Astrocyte of the spinal cord (primary cell): ENCODE measurements around the gene INHBB.

Experiments
- DNase-seq: peaks from one replicate; pipeline ENCODE4 v3.0.0; 2011; ENCODE audit warnings: low read depth, low spot score
- H3K4me3 ChIP-seq: 2 replicates; pipeline ENCODE4 v1.5.1; 2011; ENCODE audit warnings: low read depth, mild to moderate bottlenecking, low read length, moderate library complexity
- in situ Hi-C: cut with HindIII; loops from 2 replicates; pipeline ENCODE4 v1.10.0; 2017; ENCODE audit warnings: low sequenced_read_pairs
- TF ChIP-seq, protein P1 (sequence below): IDR thresholded peaks from 2 replicates; pipeline ENCODE4 v1.5.1; 2012; ENCODE audit warnings: low read depth, mild to moderate bottlenecking, low read length, inconsistent platforms

Gene INHBB

DNA sequence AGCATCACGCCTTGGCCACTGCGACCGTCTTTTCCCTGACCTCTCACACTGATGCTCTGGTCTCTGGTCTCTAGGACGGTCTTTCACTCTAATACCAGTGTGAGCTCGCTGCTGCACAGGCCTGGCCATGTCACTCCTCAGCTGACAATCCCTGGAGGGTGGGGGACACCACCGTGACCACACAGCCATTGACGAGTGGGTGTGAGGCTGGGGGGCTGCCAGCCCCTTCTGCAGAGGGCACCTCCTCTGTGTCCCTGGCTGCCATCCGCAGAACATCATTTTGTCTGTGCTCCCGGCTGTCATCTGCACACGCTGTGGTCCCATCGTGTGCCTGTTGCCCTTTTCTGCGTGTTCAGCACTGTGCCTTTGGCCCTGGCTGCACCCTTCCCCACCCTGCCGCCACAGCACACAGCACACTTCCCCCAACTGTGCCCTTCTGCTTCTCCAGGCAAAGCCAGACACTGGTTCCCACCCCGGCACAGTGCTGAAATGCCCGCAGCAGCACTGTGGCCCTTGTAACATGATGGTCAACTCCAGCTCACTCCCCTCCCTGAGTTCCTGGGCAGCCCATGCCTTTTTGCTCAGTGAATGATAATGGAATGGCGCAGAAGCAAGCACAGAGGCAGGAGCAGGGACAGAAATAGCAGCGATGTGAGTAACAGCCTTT lies 30.4 kb upstream of the INHBB start:
- H3K4me3 ChIP-seq, result no peak overlapping the region
- DNase-seq, result no peak
- TF ChIP-seq, protein P1, sequence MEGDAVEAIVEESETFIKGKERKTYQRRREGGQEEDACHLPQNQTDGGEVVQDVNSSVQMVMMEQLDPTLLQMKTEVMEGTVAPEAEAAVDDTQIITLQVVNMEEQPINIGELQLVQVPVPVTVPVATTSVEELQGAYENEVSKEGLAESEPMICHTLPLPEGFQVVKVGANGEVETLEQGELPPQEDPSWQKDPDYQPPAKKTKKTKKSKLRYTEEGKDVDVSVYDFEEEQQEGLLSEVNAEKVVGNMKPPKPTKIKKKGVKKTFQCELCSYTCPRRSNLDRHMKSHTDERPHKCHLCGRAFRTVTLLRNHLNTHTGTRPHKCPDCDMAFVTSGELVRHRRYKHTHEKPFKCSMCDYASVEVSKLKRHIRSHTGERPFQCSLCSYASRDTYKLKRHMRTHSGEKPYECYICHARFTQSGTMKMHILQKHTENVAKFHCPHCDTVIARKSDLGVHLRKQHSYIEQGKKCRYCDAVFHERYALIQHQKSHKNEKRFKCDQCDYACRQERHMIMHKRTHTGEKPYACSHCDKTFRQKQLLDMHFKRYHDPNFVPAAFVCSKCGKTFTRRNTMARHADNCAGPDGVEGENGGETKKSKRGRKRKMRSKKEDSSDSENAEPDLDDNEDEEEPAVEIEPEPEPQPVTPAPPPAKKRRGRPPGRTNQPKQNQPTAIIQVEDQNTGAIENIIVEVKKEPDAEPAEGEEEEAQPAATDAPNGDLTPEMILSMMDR, result no peak
- in situ Hi-C loops, result no loop called here

DNA sequence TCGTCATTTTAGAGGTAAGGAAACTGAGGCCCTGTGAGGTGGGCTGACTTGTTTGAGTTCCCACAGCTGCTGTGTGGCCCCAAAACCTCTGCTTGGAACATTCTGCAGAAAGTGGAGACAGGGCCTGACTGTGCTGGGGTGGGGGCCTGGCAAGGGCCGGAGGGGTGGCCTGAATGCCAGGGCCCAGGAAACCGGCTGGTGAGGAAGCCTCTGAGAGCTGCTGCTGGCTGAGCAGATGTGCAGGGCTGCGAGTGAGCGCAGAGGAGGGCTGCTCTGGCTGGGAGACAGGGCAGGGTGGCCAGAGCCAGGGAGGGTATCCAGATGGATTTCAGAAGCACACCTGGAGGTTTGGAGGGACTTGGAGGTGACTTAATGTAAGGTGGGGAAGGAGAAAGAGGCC lies 29.9 kb upstream of the INHBB start:
- DNase-seq, result no peak
- no peak overlapping the region for H3K4me3 ChIP-seq
- TF ChIP-seq, protein P1, result no peak
- in situ Hi-C loops, result no loop called here

DNA sequence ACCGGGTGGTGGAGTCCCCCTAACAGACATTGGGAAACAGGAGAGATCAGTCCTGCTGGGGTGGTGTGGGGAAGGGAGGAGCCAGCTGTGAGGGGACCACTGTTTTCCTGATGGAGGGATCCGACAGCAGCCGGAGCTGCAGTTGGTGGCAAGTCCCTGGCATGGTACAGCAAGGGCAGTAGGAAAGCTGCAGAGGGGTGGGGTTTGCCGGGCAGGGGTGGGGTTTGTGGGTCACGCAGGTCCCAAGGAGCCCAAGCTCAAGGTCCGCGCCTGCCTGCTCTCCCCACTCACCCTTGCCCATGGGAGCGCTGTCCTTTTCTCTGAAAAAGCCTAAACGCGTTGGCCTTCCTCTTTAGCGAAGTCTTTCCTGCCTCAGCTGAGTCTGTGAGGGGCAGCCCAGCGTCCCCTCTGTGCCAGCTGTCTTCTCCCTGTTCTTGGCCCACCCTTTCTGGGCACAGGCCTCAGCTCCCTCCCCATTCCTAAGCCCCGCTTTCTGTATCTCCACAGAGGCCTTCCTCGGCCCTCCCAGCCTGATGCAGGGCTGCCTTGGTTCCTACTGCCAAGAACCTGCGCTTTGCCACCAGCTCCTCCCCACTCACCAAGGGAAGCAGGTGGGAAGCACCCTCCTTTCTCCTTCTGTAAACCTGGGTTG lies 29.3 kb upstream of the INHBB start:
- TF ChIP-seq, protein P1, result no peak
- no peak overlapping the region for H3K4me3 ChIP-seq
- in situ Hi-C loops, result no loop called here
- DNase-seq, result no peak

DNA sequence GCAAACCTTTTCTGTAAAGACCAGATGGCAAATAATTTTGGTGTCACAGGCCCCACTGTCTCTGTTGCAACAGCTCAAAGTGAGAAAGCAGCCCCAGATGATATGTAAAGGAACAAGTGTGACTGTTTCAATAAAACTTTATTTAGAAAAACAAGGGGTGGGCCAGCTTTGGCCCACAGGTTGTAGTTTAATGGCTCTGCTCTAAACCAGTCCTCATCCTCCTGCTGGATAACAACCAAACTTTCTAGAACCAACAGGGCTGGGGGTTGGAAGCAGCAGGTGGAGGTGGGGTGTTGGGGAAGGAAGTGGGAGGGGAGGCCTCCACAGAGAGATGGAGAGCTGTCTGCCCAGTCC lies 28.8 kb upstream of the INHBB start:
- no peak overlapping the region for H3K4me3 ChIP-seq
- in situ Hi-C loops, result no loop called here
- TF ChIP-seq, protein P1, result no peak
- DNase-seq, result no peak

DNA sequence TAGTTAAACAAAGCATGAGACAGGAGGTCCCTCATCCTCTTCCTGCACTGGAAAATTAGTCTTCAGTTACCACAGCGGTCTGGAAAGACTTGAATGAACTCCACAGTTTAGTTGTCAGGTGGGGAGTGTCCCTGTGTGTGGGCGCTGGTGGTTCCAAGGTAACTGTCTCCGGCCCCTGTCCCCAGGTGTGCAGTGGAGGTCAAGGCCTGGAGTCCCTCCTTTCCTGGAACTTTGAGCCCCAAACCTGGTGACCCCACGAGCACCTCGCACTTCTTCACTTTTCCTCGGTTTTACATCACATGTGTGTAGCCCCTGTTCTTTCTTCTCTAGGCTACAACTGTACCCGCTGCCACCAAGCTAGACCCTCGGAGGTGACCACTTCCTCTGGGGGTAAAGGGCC lies 28.0 kb upstream of the INHBB start:
- no peak overlapping the region for H3K4me3 ChIP-seq
- no peak for DNase-seq
- TF ChIP-seq, protein P1, result no peak
- in situ Hi-C loops, result no loop called here

DNA sequence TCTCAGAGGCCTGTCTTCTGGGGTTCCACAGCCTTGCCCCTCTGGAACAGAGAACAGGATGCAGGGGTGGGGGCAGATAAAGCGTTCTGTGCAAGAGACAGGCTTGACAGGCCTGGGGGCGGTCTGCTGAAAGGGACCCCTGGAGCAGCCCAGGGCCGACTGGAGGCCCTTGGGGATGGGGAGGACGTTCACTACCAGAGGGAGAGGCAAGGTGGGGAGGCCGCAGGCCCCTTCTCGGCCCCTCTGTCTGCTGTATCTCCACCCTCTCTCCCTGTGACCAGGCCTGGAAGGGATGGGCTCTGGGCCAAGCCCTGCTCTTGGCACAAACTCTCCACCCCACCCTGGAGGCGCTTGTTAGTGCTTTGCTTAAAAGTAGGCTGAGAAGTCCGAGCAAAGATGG lies 27.3 kb upstream of the INHBB start:
- no peak overlapping the region for H3K4me3 ChIP-seq
- DNase-seq, result no peak
- TF ChIP-seq, protein P1, result no peak
- in situ Hi-C loops, result no loop called here
